Measurements from ENCODE around the gene PTGR3. TPM values are rescaled to one million over a fixed set of nuclear protein-coding genes. Genes with fewer than 3 reads are reported as not detected.

PTGR3 gene
- total RNA-seq, 1 experiment from 2014 or later, result 31.7 TPM

DNA sequence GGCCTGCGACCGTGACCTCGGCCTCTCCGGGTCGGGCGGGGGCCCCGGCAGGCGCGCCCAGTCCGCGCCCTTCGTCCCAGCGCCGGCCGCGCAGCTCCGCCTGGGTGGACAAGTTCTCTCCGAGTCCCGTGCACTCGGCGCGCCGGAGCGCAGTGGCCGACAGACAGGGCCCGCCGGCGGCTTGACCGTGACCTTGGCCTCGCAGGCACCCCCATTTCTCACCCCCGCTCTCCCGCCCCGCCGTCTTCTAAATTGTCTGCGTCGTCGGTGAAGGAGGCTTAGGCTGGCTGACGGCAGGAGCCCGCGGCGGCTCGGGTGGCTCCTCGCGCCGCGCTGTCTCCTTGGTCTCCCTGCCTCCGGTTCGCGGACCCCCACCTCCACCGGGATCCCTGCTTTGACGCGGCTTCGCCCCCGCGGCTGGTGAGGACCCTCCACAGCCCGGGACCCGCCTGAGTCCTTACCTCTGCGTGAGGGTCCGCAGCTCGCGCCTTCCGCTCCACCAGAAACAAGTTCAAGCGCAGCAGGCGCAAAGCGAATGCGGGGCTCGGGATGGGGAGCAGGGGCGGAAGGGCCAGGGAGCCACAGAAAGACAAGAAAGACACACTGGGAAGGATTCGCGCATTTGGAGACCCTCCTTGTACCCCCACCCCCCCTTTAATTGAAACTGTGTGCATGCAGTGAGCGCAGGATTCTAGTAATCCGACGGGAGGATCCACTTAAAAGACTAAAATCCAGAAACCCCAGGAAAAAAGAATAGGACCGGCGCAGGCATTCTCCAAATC, 4.0 kb downstream of the PTGR3 start:
- CTCF ChIA-PET, result no interaction called here
- Mint-ChIP-seq H3K4me3 (ENCODE audit: low read depth, unreplicated experiment) (peak overlapping the region; percentile 57), H3K36me3 (ENCODE audit: insufficient read depth, unreplicated experiment) (peaks cover 30% of the 10 kb centered on the region), H3K27ac (ENCODE audit: unreplicated experiment) (no peak overlapping the region), H3K9me3 (ENCODE audit: low read depth, unreplicated experiment) (no peaks in the 10 kb centered on the region), H3K27me3 (ENCODE audit: unreplicated experiment) (no peaks in the 10 kb centered on the region), H3K4me1 (ENCODE audit: low read depth, unreplicated experiment) (peaks cover 27% of the 10 kb centered on the region)
- intact Hi-C loops (cut with micrococcal nuclease; ENCODE audit: unreplicated experiment), result no loop called here
- no TSS peak for BruUV-seq (replicated peaks)
- DNase-seq, result no peak
- TF ChIP-seq, protein P1, sequence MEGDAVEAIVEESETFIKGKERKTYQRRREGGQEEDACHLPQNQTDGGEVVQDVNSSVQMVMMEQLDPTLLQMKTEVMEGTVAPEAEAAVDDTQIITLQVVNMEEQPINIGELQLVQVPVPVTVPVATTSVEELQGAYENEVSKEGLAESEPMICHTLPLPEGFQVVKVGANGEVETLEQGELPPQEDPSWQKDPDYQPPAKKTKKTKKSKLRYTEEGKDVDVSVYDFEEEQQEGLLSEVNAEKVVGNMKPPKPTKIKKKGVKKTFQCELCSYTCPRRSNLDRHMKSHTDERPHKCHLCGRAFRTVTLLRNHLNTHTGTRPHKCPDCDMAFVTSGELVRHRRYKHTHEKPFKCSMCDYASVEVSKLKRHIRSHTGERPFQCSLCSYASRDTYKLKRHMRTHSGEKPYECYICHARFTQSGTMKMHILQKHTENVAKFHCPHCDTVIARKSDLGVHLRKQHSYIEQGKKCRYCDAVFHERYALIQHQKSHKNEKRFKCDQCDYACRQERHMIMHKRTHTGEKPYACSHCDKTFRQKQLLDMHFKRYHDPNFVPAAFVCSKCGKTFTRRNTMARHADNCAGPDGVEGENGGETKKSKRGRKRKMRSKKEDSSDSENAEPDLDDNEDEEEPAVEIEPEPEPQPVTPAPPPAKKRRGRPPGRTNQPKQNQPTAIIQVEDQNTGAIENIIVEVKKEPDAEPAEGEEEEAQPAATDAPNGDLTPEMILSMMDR (IDR thresholded peaks at IDR 0.05; ENCODE audit: unreplicated experiment), result no peak

DNA sequence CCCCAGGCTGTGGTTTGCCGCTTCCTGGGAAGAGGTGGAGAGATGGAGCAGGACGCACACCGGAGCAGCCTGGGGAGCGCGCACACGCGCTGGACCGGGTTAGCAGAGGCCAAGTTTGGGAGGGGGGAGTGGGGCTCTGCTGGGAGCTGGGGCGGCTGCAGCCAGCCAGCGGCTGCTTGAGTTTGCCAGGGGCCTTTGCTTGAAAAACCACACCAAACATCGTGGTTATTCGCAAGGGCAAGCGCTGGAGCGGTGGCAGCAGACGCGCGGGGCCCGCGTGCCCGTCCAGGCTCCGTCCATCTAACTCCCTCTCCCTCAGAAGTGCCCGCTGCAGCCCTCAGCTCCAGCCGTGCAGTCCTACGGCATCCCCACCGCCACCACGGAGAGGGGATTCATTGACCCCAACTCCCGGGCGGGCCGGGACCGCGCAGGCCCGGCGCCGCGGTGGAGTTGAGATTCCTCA, 4.6 kb downstream of the PTGR3 start:
- intact Hi-C loops (cut with micrococcal nuclease; ENCODE audit: unreplicated experiment), result no loop called here
- Mint-ChIP-seq H3K4me3 (ENCODE audit: low read depth, unreplicated experiment) (peak overlapping the region; percentile 57), H3K36me3 (ENCODE audit: insufficient read depth, unreplicated experiment) (peaks cover 24% of the 10 kb centered on the region), H3K4me1 (ENCODE audit: low read depth, unreplicated experiment) (peaks cover 27% of the 10 kb centered on the region), H3K9me3 (ENCODE audit: low read depth, unreplicated experiment) (no peaks in the 10 kb centered on the region), H3K27me3 (ENCODE audit: unreplicated experiment) (no peaks in the 10 kb centered on the region), H3K27ac (ENCODE audit: unreplicated experiment) (no peak overlapping the region)
- TF ChIP-seq, protein P1 (IDR thresholded peaks at IDR 0.05; ENCODE audit: unreplicated experiment), result no peak
- DNase-seq, result no peak
- CTCF ChIA-PET, result no interaction called here
- BruUV-seq (replicated peaks), result no TSS peak

DNA sequence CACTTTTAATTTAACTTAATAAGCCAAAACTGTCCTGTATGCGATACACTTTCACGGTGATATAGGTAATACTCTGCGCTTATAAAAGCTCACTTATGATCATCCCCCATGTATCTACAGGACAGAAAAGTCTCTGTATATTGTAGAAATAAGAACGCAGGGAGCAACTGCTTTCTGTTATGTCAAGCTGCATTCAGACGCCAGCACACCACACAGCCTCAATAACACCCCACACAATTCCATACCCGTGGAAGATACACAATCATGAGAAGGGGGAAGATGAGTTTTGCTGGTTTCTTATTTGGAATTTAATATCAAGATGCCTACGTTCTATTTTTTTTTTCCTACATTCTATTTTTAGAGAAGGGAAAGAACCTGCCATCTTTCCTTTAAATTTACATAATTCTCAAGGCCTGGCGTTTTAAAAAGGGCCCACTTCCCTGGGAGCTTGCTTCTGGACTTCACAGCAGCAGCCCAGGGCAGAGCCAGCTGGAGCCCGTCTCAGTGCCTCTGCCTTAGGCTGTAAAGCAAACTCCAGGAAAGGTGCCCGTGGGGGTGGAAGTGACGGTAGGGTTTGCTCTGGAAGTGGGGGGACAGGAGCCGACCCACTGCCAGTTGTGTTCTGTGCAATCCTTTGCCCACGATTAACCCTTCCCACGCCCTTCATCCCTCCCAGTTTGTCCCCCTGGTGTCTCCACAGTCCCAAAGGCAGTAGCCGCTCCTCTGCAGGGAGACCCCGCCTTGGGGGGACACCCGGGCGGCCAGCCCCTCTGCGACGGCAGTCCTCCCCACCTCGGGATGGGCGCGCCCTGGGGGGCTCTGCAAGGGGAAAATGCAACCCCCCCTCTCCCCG, 5.3 kb downstream of the PTGR3 start:
- TF ChIP-seq, protein P1 (IDR thresholded peaks at IDR 0.05; ENCODE audit: unreplicated experiment), result no peak
- CTCF ChIA-PET, result no interaction called here
- peaks cover 19% of the 10 kb centered on the region for H3K36me3 Mint-ChIP-seq (ENCODE audit: insufficient read depth, unreplicated experiment)
- no peaks in the 10 kb centered on the region for H3K27me3 Mint-ChIP-seq (ENCODE audit: unreplicated experiment)
- no peak overlapping the region for H3K4me3 Mint-ChIP-seq (ENCODE audit: low read depth, unreplicated experiment)
- no TSS peak for BruUV-seq (replicated peaks)
- DNase-seq, result no peak
- intact Hi-C loops (cut with micrococcal nuclease; ENCODE audit: unreplicated experiment), result no loop called here
- no peak overlapping the region for H3K27ac Mint-ChIP-seq (ENCODE audit: unreplicated experiment)
- no peaks in the 10 kb centered on the region for H3K9me3 Mint-ChIP-seq (ENCODE audit: low read depth, unreplicated experiment)
- H3K4me1 Mint-ChIP-seq (ENCODE audit: low read depth, unreplicated experiment), result peaks cover 27% of the 10 kb centered on the region

DNA sequence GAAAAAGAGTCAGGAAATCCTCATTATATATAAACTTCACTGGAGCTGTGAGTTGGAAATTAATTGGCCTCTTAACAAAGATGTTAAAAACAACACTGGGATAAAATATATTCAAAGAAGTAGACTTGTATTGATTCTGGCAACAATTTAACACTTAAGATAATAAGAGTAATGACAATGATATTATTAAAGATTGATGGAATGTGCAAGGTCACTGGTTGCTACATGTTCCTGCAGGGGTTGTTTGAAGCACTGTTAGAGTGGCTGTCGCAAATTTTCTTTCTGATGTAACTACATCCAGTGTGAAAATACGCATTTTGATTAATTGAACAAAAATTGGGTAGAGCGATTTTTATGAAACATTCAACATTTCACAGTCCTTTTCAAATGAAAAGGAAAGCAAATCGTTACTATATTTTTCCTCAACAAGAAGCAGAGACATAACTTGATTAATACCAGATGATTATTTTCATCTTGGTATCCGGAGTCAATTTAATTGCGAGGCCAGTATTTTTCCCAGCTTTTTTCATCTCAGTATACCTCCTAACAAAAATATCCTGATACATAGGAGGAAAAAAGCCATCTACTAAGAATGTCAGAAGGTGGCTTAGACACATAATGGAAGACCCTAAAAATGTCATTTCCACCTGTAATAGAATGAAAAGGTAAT, 6.1 kb downstream of the PTGR3 start:
- H3K27ac Mint-ChIP-seq (ENCODE audit: unreplicated experiment), result no peak overlapping the region
- intact Hi-C loops (cut with micrococcal nuclease; ENCODE audit: unreplicated experiment), result no loop called here
- TF ChIP-seq, protein P1 (IDR thresholded peaks at IDR 0.05; ENCODE audit: unreplicated experiment), result no peak
- H3K4me3 Mint-ChIP-seq (ENCODE audit: low read depth, unreplicated experiment), result no peak overlapping the region
- H3K36me3 Mint-ChIP-seq (ENCODE audit: insufficient read depth, unreplicated experiment), result peaks cover 12% of the 10 kb centered on the region
- no peak for DNase-seq
- CTCF ChIA-PET, result no interaction called here
- H3K4me1 Mint-ChIP-seq (ENCODE audit: low read depth, unreplicated experiment), result peaks cover 27% of the 10 kb centered on the region
- no peaks in the 10 kb centered on the region for H3K9me3 Mint-ChIP-seq (ENCODE audit: low read depth, unreplicated experiment)
- no peaks in the 10 kb centered on the region for H3K27me3 Mint-ChIP-seq (ENCODE audit: unreplicated experiment)
- no TSS peak for BruUV-seq (replicated peaks)

All from Calu3 (cell line).